DOHH2 (cell line): ENCODE measurements around the gene PSD4.

Experiments
- CTCF ChIP-seq: fragments of 200-600 bp; sonication (generic); IDR thresholded peaks from one replicate; pipeline ENCODE4 v1.5.1; 2014; ENCODE audit warnings: antibody characterized with exemption, mild to moderate bottlenecking, low read depth, low read length; ENCODE audit not compliant: poor library complexity, severe bottlenecking
- EZH2phosphoT487 ChIP-seq: fragments of 200-600 bp; sonication (generic); IDR thresholded peaks from 2 replicates; pipeline ENCODE4 v1.6.1; 2017; ENCODE audit warnings: borderline replicate concordance, mild to moderate bottlenecking, antibody characterized with exemption, low read length, moderate library complexity, mixed read lengths

DNA sequence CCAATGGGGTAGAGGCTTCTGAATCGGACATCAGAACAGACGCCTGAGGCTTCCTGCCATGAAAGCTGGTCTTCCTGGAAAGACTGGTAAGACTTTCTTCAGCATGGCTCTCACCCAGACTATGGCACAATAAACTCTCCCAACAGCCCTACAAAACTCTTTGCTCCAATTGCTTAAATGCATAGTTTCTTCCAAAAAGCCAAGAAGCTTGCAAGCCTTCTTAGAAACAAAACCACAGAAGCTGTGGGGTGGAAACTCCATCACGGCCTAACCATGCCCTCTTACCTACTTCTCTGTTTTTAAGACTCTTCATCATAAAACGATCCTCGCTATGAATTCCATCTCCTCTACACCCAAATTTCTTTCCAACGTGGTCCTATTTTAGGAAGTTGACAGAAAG, 56.8 kb downstream of the PSD4 start:
- TF ChIP-seq CTCF, result no peak
- TF ChIP-seq EZH2phosphoT487, result no peak
